ENCODE measurements around the gene CIAO2A.

DNA sequence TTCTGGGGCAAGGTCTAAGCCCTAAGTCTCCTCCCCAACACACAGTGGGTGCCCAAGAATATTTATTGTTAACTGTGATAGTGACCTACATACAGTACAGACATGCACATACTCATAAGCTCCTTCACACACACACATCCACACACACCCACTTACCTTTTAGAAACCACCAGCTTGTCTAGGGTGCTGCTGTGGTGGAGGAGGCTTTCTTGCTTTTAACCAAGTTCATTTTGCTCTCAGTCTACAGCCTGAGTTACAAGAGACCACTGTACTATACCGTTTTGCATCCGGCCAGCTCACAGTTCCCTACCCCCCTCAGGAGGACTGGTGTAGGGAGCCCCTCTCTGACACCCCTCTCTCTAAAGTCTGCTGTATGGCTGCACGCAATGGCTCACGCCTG is 64.0 kb downstream of the CIAO2A start:
- TF ChIP-seq FOXK2 (IDR thresholded peaks at IDR 0.05) (no peak), TARDBP (IDR thresholded peaks at IDR 0.05) (no peak), BHLHE40 (IDR thresholded peaks at IDR 0.05; ENCODE audit: borderline replicate concordance) (no peak)
